Right lobe of liver (tissue), 4 donors: ENCODE measurements around the gene ZNF576.

Source experiments
- POLR2A ChIP-seq: fragments of 450-650 bp; IDR thresholded peaks from one replicate; pipeline ENCODE4 v1.6.1; 2017; ENCODE audit warnings: antibody characterized with exemption, mild to moderate bottlenecking
- TF ChIP-seq, protein P1 (sequence below), 4 donors: fragments of 200-600 bp in 3 of 4; fragments of 450-650 bp in 1 of 4; IDR thresholded peaks; one replicate each; pipeline versions ENCODE4 v1.5.1 to v1.8.0; 2016 to 2022; ENCODE audit warnings: antibody characterized with exemption in 4 of 4, mild to moderate bottlenecking in 2 of 4
- donor health status: DM: no; HTN: no; CAD: no.
- donor health status: DM: no; HTN: no; CAD: no.
- donor health status: DM: no; HTN: yes; CAD: no.

DNA sequence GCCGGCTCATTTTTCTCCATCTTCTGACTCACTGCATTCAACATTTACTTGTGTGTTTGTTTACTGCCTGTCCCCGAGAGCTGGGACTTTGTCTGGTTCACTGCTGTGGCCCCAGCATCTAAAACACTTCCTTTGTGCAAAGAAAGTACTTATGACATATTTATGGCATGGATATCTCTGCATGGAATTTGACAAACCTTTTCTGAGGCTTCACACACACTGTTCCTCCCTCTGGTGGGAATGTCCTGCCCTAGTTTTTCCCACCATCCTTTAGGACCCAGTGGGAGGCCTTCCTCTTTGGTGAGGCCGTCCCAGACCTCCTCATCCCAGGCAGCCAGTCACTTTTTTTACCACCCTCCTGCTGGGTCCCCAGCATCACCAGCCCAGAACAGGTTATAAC, 14.1 kb downstream of the ZNF576 start:
- TF ChIP-seq, protein P1, sequence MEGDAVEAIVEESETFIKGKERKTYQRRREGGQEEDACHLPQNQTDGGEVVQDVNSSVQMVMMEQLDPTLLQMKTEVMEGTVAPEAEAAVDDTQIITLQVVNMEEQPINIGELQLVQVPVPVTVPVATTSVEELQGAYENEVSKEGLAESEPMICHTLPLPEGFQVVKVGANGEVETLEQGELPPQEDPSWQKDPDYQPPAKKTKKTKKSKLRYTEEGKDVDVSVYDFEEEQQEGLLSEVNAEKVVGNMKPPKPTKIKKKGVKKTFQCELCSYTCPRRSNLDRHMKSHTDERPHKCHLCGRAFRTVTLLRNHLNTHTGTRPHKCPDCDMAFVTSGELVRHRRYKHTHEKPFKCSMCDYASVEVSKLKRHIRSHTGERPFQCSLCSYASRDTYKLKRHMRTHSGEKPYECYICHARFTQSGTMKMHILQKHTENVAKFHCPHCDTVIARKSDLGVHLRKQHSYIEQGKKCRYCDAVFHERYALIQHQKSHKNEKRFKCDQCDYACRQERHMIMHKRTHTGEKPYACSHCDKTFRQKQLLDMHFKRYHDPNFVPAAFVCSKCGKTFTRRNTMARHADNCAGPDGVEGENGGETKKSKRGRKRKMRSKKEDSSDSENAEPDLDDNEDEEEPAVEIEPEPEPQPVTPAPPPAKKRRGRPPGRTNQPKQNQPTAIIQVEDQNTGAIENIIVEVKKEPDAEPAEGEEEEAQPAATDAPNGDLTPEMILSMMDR (IDR thresholded peaks at IDR 0.05) = no peak
- TF ChIP-seq POLR2A = no peak
